Esophagus (tissue), 2 donors: ENCODE measurements around the gene CCDC28B. TPM values are rescaled to one million over a fixed set of nuclear protein-coding genes. Genes with fewer than 3 reads are reported as not detected.

ENCODE experiments used
- H3K27ac ChIP-seq, 2 donors: one replicate each; pipeline ENCODE4 v1.5.1; 2013; ENCODE audit warnings: low read depth in 2 of 2, mild to moderate bottlenecking in 2 of 2, inconsistent platforms in 1 of 2, low read length in 1 of 2, moderate library complexity in 1 of 2
- H3K27me3 ChIP-seq, 2 donors: one replicate each; pipeline ENCODE4 v1.6.1; 2013; ENCODE audit warnings: low read length in 2 of 2, control low read depth in 1 of 2, mild to moderate bottlenecking in 1 of 2; ENCODE audit not compliant: insufficient read depth in 2 of 2, control insufficient read depth in 1 of 2
- H3K36me3 ChIP-seq, 2 donors: one replicate each; pipeline ENCODE4 v1.6.1; 2013; ENCODE audit warnings: low read length in 1 of 2; ENCODE audit not compliant: control insufficient read depth in 2 of 2, insufficient read depth in 2 of 2
- H3K4me1 ChIP-seq, 2 donors: one replicate each; pipeline ENCODE4 v1.6.1; 2013; ENCODE audit warnings: low read length in 1 of 2; ENCODE audit not compliant: control insufficient read depth in 2 of 2, insufficient read depth in 2 of 2
- H3K4me3 ChIP-seq, 2 donors: one replicate each; pipeline ENCODE4 v1.5.1; 2013; ENCODE audit warnings: low read length in 2 of 2, mild to moderate bottlenecking in 2 of 2, low read depth in 1 of 2, moderate library complexity in 1 of 2
- H3K9me3 ChIP-seq, 2 donors: one replicate each; pipeline ENCODE4 v1.6.1; 2013; ENCODE audit warnings: mild to moderate bottlenecking in 2 of 2, low read depth in 1 of 2, low read length in 1 of 2, moderate library complexity in 1 of 2; ENCODE audit not compliant: control insufficient read depth in 2 of 2, insufficient read depth in 1 of 2
- WGBS, 2 donors: extraction: QIAGEN DNeasy Blood & Tissue Kit; methylation state at CpG; one replicate each; pipeline ENCODE4 v1.1.7; 2013; 5-methylcytosine and 5-hydroxymethylcytosine counted together
- polyA plus RNA-seq, 2 donors: library from polyadenylated mRNA; stranded (reverse); fragments of 200-250 nt; gene quantifications; one replicate each; pipeline ENCODE4 v1.2.3, GENCODE V29; 2013
- donor health status: healthy with polysubstance abuse.
- donor health status: Bipolar disorder and iron deficiency.

CCDC28B gene
- polyA plus RNA-seq, 2 donors, result 2.7 to 2.9 TPM

- no peaks in the 10 kb centered on the region for H3K27me3 ChIP-seq
- peak overlapping the region; percentile 54 to 74 for H3K4me3 ChIP-seq
- 11 to 12% methylated on average over 7 of the region's 7 CpGs for WGBS, 2 donors
- H3K9me3 ChIP-seq, result no peaks in the 10 kb centered on the region
- peaks cover 0 to 7% of the 10 kb centered on the region in 2 donors for H3K36me3 ChIP-seq
- peak overlapping the region; percentile 93 to 99 for H3K27ac ChIP-seq
- peaks cover 0 to 10% of the 10 kb centered on the region in 2 donors for H3K4me1 ChIP-seq
These were observed 21.3 kb upstream of the CCDC28B start for GRCh38 chr1:32179193-32179442.

DNA sequence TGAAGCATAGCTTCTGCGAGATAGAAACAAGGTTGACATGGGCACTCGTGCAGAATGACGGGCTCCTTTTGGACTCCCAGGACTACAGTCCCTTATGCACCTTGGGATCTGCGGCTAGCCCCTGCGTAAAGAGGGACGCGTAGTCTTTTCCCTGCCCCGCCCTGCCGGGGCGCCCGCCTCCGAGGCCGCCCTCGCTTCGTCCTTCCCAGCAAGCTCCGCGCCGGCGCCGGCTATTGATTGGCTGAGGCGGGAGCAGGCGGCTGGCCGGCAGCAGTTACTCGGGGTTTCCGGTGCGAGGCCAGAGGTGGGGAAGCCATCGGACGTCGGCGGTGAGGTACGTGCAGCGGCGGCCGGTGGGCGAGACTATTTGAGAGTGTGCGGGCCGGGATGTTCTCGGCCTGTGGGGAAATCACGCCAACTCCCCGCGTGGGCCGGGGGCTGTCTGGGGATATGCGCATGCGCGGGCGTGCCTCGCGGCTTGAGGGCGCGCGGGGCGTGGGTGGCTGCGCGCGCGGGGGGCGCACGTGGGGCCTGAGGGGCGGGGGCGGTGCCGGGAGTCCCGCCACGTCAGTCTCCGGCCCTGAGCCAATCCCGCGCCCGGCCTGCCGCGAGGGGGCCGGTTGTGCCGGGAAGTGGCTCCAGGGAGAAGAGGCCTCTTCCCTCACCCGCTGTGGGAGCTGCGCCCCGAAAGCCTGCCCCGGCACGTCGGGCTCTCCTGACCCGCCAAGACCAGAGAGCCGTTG lies 20.8 kb upstream of the CCDC28B start, which contains the start of gene TXLNA:
Gene TXLNA (plus strand): TSS at position 233 of the 743 bp plus-strand sequence. CDS start 671 bp downstream, outside the sequence.
- 0 to 1% methylated on average over 63 to 79 of the region's 79 CpGs for WGBS, 2 donors
- no peaks in the 10 kb centered on the region for H3K9me3 ChIP-seq
- peak within 1 kb of the TSS; percentile 93 to 99 for H3K27ac ChIP-seq
- H3K27me3 ChIP-seq, result no peaks in the 10 kb centered on the region
- peaks cover 4 to 11% of the 10 kb centered on the region in 2 donors for H3K36me3 ChIP-seq
- peaks cover 0 to 10% of the 10 kb centered on the region in 2 donors for H3K4me1 ChIP-seq
- peak within 1 kb of the TSS; percentile 54 to 74 for H3K4me3 ChIP-seq

GRCh38 chr1:32180186-32181060 lies 20.0 kb upstream of the CCDC28B start:
- 3 to 4% methylated on average over 36 of the region's 36 CpGs for WGBS, 2 donors
- no peaks in the 10 kb centered on the region for H3K27me3 ChIP-seq
- no peaks in the 10 kb centered on the region for H3K9me3 ChIP-seq
- H3K36me3 ChIP-seq, result peaks cover 7 to 12% of the 10 kb centered on the region in 2 donors
- peak overlapping the region; percentile 54 to 74 for H3K4me3 ChIP-seq
- H3K4me1 ChIP-seq, result peaks cover 0 to 10% of the 10 kb centered on the region in 2 donors
- peak overlapping the region; percentile 93 to 99 for H3K27ac ChIP-seq

GRCh38 chr1:32181065-32181464 lies 19.3 kb upstream of the CCDC28B start:
- Histone ChIP-seq H3K4me3 (peak overlapping the region in 1 of 2 donors; percentile 54), H3K36me3 (peaks cover 7 to 13% of the 10 kb centered on the region in 2 donors), H3K9me3 (no peaks in the 10 kb centered on the region), H3K27ac (peak overlapping the region; percentile 41 to 54), H3K27me3 (no peaks in the 10 kb centered on the region), H3K4me1 (peaks cover 0 to 10% of the 10 kb centered on the region in 2 donors)
- 61% methylated on average over 9 of the region's 9 CpGs for WGBS, 2 donors

GRCh38 chr1:32181563-32181962 lies 18.8 kb upstream of the CCDC28B start:
- H3K4me1 ChIP-seq, result peaks cover 0 to 10% of the 10 kb centered on the region in 2 donors

GRCh38 chr1:32182060-32182459 lies 18.3 kb upstream of the CCDC28B start:
- no peaks in the 10 kb centered on the region for H3K27me3 ChIP-seq
- no peak overlapping the region for H3K4me3 ChIP-seq
- H3K9me3 ChIP-seq, result no peaks in the 10 kb centered on the region
- H3K4me1 ChIP-seq, result peaks cover 0 to 10% of the 10 kb centered on the region in 2 donors
- H3K36me3 ChIP-seq, result peaks cover 7 to 15% of the 10 kb centered on the region in 2 donors
- WGBS, 2 donors, result 73 to 75% methylated on average over 6 of the region's 6 CpGs
- H3K27ac ChIP-seq, result peak overlapping the region in 1 of 2 donors; percentile 30

More at GRCh38 chr1:32181563-32181962, 18.8 kb upstream of the CCDC28B start:
- Histone ChIP-seq H3K4me3 (no peak overlapping the region), H3K36me3 (peaks cover 7 to 15% of the 10 kb centered on the region in 2 donors), H3K27ac (peak overlapping the region in 1 of 2 donors; percentile 15), H3K9me3 (no peaks in the 10 kb centered on the region), H3K27me3 (no peaks in the 10 kb centered on the region)
- 61 to 77% methylated on average over 5 of the region's 5 CpGs for WGBS, 2 donors

GRCh38 chr1:32184650-32185049 lies 15.7 kb upstream of the CCDC28B start:
- H3K27me3 ChIP-seq, result no peaks in the 10 kb centered on the region
- H3K27ac ChIP-seq, result no peak overlapping the region
- H3K36me3 ChIP-seq, result peaks cover 13 to 32% of the 10 kb centered on the region in 2 donors
- H3K4me1 ChIP-seq, result peaks cover 0 to 10% of the 10 kb centered on the region in 2 donors
- no peaks in the 10 kb centered on the region for H3K9me3 ChIP-seq
- no peak overlapping the region for H3K4me3 ChIP-seq

DNA sequence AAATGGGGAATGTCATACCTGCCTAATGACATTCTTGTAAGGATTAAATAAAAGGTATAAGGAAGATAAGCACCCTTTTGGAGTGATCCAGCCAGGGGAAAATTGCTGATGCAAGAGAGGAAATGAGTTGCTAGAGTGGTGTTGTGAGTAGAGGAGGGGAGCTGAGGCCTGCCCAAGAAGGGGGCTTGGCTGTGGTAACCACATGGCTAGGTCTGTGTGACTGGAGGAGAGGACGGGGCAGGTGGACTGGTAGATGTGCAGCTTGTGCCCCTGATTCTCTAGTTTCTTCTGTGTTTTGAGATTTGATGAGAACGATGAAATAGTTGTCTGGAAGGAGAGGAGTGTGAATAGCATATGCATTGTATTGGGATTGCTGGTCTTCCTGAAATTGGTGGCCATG lies 14.3 kb upstream of the CCDC28B start:
- Histone ChIP-seq H3K36me3 (peaks cover 23 to 42% of the 10 kb centered on the region in 2 donors), H3K4me1 (peaks cover 0 to 9% of the 10 kb centered on the region in 2 donors), H3K4me3 (no peak overlapping the region), H3K27ac (no peak overlapping the region), H3K27me3 (no peaks in the 10 kb centered on the region), H3K9me3 (no peaks in the 10 kb centered on the region)
- 91 to 94% methylated on average over 2 of the region's 2 CpGs for WGBS, 2 donors

GRCh38 chr1:32186491-32186890 lies 13.9 kb upstream of the CCDC28B start:
- Histone ChIP-seq H3K27ac (no peak overlapping the region), H3K9me3 (no peaks in the 10 kb centered on the region), H3K27me3 (no peaks in the 10 kb centered on the region), H3K4me1 (peaks cover 0 to 5% of the 10 kb centered on the region in 2 donors), H3K4me3 (no peak overlapping the region), H3K36me3 (peaks cover 23 to 42% of the 10 kb centered on the region in 2 donors)
- WGBS, 2 donors, result 90 to 91% methylated on average over 2 of the region's 2 CpGs
